Measurements from ENCODE around the gene IL6R.
A peak's percentile ranks its signal among the peaks of the same experiment; 100 is the strongest.

The IL6R gene

DNA sequence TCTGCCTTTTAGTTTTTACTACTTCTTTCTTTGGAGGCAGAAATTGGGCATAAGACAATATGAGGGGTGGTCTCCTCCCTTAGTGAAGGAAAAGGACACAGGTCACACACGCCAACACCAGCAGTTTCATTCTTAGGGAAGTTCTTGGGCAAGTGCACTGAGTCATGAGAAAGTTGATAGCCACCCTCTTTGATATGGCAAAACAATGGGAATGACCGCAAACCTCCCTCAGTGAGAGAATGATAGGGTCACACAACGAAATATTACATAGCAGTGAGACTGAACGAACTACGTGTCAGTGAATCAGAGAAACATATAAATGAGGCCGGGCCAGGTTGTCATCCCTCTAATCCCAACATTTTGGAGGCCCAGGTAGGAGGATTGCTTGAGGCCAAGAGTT lies 20.0 kb downstream of the IL6R start:
- no peak for DNase-seq (ENCODE audit: low read depth, low spot score)

DNA sequence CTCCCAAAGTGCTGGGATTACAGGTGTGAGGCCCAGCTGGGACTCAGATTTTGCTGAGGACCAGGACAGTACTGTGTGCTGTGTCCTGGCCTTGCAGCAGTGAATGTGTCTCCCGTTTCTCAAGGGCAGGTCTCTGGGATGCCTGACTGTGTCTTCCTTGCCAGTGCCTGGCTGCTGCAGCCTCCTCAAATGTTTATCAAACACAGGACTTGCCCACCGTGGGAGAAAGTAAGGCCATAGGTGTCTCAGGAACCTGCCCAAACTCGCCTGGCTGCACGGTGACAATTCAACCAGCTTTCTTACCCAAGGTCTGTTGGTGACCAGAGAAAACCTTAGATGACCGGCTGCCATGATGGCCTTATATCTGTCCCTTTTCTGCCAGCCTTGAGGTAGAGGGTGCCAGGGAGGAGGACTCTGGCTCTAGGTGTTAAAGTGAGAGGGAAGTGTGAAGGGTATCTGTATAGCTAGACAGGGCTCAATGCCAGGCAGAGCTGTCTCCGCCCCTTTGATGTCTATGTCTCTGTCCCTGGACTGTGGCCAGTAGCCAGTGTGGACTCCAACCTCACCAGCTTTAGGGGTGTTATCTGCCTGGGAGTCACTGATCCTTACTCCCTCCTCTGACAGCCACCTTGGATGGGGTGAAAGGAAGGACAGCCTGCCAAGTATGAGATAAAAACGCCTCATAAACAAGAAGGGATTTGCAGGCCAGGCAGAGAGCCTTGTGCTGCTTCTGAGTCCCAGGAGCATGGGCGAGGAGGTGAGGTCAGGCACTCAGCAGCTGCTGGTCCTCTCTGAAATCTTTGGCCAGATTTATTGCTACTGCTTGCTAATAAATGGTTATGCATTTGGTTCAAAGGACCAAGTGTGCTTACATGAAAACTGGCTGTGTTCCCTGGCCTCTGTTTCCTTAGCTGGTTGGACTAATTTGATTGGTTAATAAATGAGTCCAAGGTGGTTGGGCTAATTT lies 22.3 kb downstream of the IL6R start:
- no peak for DNase-seq (ENCODE audit: low read depth, low spot score)

DNA sequence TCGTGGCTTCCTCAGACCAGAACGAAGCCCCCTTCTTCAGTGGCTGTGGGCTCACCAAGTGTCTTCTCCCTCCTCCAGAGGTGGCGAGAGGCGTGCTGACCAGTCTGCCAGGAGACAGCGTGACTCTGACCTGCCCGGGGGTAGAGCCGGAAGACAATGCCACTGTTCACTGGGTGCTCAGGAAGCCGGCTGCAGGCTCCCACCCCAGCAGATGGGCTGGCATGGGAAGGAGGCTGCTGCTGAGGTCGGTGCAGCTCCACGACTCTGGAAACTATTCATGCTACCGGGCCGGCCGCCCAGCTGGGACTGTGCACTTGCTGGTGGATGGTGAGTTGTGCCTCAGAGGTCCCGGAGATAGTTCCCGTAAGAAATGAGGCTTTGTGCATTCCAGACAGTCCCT lies 24.0 kb downstream of the IL6R start:
- no peak for DNase-seq (ENCODE audit: low read depth, low spot score)

DNA sequence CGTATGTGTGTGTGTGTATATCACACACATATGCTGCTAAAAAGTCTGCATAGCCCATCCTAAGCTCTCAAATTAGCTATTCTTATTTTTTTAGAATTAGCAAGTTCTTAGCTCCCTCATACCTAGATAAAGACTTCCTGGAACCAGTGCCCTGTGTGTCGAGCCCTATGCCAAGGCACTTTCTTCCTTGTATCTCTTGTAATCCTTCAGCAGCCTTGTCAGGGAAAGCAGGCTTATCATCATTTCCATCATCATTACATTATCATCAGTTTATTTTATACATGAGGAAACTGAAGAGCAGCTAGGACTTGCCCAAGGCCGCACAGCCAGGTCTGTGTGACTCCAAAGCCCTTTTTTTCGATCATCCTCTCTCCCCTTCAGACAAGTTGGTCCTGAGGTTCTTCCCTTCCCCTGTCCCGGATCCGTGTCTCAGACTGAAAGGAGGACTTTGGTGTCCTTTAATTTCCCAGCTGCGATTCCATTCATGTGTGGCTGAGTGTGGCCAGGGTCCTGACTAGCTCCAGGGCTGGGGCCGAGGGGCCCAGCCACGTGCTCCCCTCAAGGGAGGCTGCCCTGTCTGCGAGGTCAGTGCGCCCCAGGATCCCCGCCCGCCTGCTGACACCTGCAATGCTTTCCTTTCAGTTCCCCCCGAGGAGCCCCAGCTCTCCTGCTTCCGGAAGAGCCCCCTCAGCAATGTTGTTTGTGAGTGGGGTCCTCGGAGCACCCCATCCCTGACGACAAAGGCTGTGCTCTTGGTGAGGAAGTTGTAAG lies 24.9 kb downstream of the IL6R start:
- no peak for DNase-seq (ENCODE audit: low read depth, low spot score)

DNA sequence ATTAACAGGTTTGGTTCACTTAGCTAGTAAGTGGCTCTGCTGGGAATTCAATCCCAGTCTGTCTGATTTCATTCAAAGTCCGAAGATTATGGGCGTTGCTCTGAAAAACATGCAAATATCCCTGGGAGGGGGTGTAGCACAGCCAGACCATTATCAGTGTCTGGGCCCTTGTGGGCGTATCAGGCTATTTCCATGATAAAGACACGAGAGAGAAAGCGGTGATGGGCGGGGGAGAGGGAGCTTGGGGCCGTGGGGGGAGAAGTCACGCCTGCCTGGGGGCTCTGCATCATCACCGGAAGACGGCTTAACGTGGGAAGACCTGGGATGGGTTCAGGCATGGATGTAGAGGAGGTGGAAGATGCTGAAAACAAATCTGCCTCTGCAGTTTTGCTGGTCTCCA lies 25.8 kb downstream of the IL6R start:
- DNase-seq (ENCODE audit: low read depth, low spot score): no peak

DNA sequence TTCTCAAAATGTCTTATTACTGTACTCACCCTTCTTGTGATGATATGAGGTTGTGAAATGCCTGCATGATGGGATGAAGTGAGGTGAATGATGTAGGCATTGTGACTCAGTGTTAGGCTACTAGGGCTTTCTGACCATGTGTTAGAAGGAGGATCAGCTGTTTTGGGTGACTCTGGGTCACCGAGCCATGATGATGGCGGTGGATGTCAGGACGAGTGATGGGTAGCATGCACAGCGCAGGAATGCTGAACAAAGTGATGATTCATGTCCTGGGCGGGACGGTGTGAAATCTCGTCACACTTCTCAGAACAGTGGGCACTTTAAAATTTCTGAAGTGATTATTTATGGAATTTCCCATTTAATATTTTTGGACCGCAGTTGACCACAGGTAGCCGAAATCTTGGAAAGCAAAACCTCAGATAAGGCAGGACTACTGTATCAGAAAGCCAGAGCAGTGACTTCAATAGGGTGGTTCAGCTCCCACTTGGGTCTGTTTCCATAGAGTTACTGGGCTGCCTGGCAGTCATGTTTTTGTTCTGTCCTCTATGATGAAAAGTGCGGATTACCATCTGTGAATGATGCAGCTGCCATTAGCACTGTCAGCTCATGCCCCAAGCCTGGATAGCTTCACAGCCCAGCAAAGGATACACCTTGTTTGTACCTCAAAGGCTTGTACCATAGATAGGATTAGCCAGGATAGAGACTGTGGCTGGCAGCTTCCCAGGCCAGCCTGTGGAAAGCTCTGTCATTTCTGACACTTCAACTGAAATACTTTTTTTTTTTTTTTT lies 26.6 kb downstream of the IL6R start:
- no peak for DNase-seq (ENCODE audit: low read depth, low spot score)

DNA sequence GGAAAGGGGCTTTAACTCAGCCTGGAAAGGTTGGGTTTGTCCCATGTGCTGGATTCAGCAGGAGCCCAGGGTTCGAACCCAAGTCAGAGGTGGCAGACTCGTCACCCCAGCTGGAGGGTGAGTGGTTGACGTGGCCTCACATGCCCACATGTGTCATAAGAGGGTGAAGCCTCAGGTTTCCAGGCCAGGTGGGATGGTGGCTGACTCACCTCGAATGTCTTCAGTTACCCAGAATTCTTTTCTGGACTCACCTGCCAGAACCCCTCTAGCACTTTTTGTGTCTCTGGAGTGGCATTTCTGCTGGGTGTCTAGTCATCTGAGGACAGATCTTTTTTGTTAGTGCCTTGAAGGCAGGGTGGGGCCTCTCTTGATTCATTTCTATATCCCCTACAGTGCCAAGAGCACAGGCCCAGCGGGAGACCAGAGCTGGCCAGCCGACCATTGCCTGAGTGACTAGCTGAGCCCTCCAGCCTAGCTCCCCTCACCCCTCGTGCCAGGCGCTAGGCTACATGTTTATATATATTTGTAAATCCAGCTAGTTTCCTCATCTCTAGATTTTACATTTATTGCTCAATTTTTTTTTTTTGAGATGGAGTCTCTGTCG lies 28.1 kb downstream of the IL6R start:
- DNase-seq (ENCODE audit: low read depth, low spot score): no peak

DNA sequence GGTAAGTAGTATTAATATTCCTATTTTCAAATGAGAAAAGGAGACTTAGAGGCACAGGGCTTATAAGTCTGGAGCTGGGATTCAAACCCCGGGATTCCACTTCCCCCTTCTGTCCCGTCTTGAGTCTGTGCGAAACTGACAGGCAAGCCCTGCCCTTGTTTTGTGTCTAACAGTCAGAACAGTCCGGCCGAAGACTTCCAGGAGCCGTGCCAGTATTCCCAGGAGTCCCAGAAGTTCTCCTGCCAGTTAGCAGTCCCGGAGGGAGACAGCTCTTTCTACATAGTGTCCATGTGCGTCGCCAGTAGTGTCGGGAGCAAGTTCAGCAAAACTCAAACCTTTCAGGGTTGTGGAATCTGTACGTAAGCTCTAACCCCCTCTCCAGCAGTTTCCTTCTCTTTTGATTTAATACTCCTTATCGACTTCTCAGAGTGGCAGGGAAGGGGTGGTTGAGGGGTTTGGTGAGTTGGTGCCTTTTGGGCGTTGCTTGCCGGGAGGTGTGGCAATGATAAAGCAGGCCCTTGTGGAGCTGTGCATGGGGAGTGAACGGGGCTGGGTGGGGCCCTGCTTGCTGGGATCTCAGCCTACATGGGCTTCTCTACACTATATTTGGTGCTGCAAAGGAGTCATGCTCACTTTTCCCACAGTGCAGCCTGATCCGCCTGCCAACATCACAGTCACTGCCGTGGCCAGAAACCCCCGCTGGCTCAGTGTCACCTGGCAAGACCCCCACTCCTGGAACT lies 29.4 kb downstream of the IL6R start:
- no peak for DNase-seq (ENCODE audit: low read depth, low spot score)

DNA sequence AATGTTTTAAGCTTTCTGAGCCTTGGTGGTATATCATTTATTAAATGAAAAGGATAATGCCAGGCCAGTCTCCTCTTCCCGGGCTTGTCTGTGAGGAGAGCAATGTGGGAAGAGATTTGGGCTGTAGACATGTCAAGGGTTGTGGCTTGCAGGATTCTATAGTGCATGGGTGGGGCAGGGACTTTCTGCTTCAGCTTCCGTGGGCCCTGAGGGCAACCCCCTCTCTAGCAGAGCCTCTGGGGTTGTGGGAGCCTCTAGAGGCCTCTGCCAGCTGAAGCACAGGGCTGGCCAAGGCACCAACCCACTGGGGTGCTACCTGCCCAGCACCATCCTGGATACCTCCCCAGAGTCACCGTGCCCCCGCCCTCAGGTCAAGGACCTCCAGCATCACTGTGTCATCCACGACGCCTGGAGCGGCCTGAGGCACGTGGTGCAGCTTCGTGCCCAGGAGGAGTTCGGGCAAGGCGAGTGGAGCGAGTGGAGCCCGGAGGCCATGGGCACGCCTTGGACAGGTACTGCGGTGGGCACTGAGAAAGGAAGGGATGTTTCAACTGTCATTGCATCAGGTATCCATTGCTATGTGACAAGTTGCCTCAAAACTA lies 30.6 kb downstream of the IL6R start:
- no peak for DNase-seq (ENCODE audit: low read depth, low spot score)

DNA sequence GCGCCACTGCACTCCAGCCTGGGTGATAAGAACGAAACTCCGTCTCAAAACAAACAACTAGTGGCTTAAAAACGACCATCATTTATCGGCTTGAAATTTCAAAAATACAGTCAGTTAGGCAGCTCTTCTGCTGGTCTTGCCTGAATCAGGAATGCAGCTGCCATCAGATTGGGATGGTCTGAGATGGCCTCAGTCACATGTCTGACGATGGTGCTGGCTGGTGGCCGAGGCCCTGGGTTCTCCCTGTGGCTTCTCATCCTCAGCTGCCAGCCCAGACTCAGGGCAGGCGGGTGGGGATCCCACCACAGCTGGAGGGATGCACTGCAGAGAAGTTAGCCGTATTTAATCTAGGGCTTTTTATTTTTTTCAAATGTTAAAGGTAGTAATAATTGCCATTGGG lies 31.3 kb downstream of the IL6R start:
- no peak for DNase-seq (ENCODE audit: low read depth, low spot score)

DNA sequence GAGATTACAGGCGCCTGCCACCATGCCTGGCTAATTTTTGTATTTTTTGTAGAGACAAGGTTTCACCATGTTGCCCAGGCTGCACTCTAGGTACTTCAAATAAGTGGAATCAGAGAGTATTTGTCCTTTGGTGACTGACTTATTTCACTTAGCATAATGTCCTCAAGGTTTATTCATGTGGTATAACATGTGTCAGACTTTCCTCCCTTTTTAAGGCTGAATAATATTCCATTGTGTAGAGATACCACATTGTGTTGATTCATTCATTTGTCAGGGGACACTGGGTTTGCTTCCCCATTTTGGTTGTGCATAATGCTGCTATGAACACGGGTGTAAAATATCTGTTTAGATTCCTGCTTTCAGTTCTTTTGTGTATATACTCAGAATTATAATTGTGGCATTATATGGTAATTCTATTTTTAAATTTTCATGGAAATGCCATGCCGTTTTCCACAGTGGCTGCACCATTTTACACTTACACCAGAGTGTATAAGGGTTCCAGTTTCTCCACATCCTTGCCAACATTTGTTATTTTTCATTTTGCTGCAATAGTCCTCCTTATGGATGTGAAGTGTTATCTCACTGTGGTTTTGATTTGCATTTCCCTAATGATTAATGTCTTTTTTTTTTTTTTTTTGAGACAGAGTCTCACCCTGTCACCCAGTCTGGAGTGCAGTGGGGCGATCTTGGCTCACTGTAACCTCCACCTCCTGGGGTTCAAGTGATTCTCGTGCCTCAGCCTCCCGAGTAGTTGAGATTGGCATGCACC lies 35.1 kb downstream of the IL6R start:
- DNase-seq (ENCODE audit: low read depth, low spot score): no peak

DNA sequence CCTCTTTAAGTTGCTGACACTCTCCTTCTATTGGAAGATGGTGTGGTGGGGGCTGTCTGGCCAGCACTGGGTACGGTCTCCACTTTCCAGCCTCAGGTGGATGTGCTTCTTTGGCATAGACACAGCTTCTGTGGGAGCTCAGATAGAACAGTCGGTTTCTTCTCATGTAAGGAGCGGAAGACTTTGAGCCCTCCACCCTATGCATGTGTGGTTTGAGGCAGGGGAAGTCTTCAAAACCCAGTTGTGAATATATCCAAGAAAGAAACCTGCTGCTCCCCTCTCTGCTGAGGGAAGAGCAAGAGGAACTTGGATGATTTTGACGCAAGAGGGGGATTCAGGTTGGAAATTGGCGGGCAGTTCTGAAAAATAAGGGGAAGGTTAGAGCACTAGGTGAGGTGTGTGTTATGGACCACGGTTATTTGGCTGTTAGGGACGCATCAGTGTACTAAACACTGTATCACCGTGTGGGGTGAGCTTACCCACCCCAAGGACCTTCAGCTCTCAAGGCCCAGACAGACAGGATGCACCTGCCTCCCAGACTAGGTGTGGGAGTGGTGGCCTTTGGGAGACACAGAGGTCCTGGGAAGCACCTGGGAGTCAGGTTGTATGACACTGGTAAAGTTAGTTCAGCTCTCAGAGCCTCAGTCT lies 36.2 kb downstream of the IL6R start:
- no peak for DNase-seq (ENCODE audit: low read depth, low spot score)

DNA sequence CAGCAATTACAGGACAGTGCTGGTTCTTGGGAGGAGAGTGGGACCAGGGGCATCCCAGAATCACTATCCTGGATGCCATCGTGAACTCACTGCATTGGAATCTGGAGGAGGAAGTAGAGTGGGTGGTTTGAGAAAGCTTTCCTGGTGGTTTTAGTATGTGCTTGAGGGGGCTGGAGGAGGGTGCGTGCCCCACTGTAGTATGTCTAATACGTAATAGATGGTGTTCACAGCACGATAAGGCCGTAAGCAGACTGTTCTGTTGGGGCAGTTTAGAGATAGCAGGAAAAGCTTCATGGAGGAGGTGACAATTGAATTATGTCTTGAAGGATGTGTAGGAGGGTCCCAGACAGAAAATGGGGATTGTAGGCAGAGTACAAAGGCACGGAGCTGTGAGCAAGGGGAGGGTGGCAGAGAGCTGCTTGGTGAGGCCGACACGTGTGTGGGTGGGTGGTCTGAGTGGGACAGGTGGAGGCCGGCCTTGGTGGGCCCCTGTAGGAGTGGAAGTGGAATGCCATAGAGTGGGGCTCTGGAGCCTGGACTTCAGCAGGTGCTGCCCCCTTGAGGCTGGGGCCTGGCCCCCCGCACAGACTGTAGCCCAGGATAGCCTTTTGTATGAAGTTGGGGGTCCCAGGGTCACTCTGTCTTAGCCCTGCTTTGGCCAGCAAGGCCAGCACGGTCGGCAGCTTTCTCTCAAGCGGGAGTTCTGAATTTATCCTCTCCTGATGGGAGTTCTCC lies 37.0 kb downstream of the IL6R start:
- no peak for DNase-seq (ENCODE audit: low read depth, low spot score)

DNA sequence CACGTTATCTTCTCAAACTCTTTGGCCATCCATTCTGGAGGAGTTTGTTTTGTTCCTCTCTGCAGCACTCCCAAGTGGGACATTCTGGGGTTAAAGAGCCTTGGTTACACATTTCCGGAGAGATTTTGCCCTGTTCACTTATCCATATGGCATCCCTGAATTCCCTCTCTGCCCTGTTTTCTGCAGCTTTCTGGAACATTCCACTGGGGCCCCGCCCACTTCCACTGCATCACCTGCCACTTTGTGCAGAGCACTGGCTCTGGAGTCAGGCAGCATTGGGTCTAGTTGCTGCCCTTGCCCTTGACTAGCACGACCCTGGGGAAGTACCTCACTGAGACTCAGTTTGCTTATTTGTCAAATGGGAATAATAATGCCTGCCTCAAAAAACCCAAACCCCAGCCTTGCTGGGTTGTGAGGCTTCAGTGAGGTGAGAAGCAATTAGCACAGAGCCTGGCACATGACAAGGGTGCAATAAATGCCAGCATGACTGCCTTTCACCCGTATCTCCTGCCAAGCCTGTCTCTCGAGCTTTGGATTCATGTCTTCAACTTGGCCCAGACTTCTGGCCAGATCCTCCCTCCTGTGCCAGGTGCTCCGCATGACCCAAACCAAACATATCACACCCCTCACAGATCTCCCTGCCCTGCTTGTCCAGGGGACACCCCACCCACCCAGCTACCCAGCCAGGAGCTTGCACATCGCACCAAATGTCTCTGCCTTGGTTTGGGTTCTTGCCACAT lies 38.3 kb downstream of the IL6R start:
- DNase-seq (ENCODE audit: low read depth, low spot score): no peak

DNA sequence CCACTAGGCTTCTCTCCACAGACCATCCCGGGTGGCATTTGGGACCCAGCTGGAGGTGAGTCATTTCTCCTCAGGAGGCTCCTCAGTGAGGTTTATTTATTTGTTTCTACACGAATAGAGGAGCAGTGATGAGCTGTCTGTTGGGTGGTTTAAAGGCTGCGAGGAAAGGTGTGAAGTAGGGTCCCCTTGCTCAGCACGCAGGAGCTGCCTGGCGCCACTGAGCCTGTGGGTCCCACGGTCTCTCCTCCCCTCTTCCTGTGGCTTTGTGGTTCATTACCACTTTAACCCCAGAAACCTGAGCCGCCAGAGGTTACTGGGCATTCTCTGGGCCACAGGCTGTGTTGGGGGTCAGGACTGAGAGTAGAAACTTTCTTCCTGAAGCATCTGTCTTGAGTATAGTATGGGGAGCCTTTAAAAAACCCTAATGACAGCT lies 39.9 kb downstream of the IL6R start:
- peak; percentile 60 for DNase-seq (ENCODE audit: low read depth, low spot score)

DNA sequence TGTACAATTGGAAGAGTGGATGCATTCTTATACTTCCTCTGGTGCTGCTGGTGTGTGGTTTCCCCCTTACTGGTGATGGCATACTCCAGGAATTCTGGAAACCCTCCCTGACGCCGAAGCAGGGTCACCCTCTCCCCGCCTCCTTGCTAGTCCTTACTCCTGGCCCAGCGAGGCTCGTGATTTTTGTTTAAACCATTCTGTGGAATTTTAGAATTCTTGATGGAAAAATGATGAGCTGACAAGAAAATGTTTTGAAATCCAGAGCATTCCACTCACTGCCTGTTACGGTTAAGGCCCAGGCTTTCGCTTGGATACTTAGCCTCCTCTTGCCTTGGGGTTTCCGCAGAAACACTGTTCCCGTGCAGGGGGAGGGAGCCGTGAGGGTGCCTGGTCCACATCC lies 41.1 kb downstream of the IL6R start:
- DNase-seq (ENCODE audit: low read depth, low spot score): no peak

DNA sequence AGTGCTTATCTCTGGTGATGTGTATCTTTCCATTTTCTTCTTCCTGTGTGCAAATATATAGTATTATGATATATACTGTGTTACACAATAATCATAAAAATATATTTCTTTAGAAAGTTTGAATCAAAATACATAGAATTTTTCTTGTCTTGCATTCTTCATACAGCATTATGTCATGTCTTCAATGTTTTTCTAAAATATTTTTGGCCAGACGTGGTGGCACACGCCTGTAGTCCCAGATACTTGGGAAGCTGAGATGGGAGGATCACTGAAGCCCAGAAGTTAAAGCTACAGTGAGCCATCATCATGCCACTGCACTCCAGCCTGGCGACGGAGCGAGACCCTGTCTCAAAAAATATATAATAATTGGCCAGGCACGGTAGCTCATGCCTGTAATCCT lies 41.6 kb downstream of the IL6R start:
- no peak for DNase-seq (ENCODE audit: low read depth, low spot score)

DNA sequence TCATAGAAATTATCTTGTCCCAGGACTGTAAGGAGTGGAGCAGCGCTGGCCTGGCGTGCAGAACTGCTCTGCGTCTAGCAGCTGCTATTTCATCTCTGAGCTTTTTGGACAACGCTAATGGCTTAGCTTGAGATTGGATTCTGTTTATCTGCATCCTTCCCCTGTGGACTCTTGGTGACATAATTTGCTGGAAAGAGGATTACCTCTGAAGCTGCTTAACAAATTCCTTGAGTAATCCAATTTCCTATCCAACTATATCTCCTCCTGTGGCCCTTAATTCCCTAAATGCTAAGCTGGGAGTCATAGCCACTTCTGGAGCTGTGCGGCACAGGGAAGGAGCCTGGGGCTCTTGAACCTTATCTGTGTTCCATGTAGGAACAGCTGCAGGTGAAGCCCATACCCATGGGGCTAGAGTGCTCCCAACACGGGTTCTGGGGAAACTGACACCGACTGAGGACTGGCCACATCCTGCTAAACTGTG lies 43.2 kb downstream of the IL6R start:
- no peak for DNase-seq (ENCODE audit: low read depth, low spot score)

Measured in smooth muscle cell of the brain vasculature (primary cell).